Right renal pelvis (tissue), 4 donors: ENCODE data around the gene OR6V1. TPM values are rescaled to one million over a fixed set of nuclear protein-coding genes. Genes with fewer than 3 reads are reported as not detected.

ENCODE experiments used
- polyA plus RNA-seq, 4 donors: library from polyadenylated mRNA; unstranded; fragments of 120-200 nt; gene quantifications; one replicate each; pipeline ENCODE4 v1.2.1, GENCODE V29; 2013; ENCODE audit not compliant: insufficient read length in 4 of 4

The OR6V1 gene
- polyA plus RNA-seq, 4 donors = not detected

Other genes with a start within 250 kb of the OR6V1 start
- gene EPHB6, start 197.3 kb upstream of the OR6V1 start, polyA plus RNA-seq = 10 to 100 TPM; 18.9 to 24.9 (median 20.9) TPM
- gene TRPV6, start 166.6 kb upstream of the OR6V1 start, polyA plus RNA-seq = 10 to 100 TPM in 2 of 4 donors, 1 to 10 TPM in 2; 9.1 to 14.8 (median 11.1) TPM
- 1 to 10 TPM in 1 of 4 donors, under 1 TPM in 3; 0.58 to 1.5 (median 0.81) TPM for gene TRPV5, start 118.6 kb upstream of the OR6V1 start, polyA plus RNA-seq
- under 1 TPM in 3 of 4 donors, not detected in 1; 0.43 to 0.67 (median 0.53) TPM for gene LLCFC1, start 112.9 kb upstream of the OR6V1 start, polyA plus RNA-seq
- 1 to 10 TPM; 1.6 to 3.1 (median 2.2) TPM for gene KEL, start 90.0 kb upstream of the OR6V1 start, polyA plus RNA-seq
- gene OR9A2, start 25.2 kb upstream of the OR6V1 start, polyA plus RNA-seq = not detected
- not detected for gene PIP, start 79.7 kb downstream of the OR6V1 start, polyA plus RNA-seq
- not detected for gene TAS2R39, start 131.1 kb downstream of the OR6V1 start, polyA plus RNA-seq
- gene TAS2R40, start 169.7 kb downstream of the OR6V1 start, polyA plus RNA-seq = not detected
- gene GSTK1, start 211.1 kb downstream of the OR6V1 start, polyA plus RNA-seq = 100 to 1,000 TPM; 192 to 226 (median 217) TPM
- gene TMEM139, start 232.6 kb downstream of the OR6V1 start, polyA plus RNA-seq = 10 to 100 TPM; 57.0 to 76.0 (median 60.8) TPM
- 10 to 100 TPM; 46.6 to 57.5 (median 48.5) TPM for gene CASP2, start 236.0 kb downstream of the OR6V1 start, polyA plus RNA-seq